ENCODE data around the gene MBD5.

- TF ChIP-seq, protein P1, sequence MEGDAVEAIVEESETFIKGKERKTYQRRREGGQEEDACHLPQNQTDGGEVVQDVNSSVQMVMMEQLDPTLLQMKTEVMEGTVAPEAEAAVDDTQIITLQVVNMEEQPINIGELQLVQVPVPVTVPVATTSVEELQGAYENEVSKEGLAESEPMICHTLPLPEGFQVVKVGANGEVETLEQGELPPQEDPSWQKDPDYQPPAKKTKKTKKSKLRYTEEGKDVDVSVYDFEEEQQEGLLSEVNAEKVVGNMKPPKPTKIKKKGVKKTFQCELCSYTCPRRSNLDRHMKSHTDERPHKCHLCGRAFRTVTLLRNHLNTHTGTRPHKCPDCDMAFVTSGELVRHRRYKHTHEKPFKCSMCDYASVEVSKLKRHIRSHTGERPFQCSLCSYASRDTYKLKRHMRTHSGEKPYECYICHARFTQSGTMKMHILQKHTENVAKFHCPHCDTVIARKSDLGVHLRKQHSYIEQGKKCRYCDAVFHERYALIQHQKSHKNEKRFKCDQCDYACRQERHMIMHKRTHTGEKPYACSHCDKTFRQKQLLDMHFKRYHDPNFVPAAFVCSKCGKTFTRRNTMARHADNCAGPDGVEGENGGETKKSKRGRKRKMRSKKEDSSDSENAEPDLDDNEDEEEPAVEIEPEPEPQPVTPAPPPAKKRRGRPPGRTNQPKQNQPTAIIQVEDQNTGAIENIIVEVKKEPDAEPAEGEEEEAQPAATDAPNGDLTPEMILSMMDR (IDR thresholded peaks at IDR 0.05; ENCODE audit: low read depth, low read length): no peak
- no peak for TF ChIP-seq EZH2phosphoT487 (IDR thresholded peaks at IDR 0.05; ENCODE audit: low read depth)
Observed at GRCh38 chr2:148209603-148210002, 188.7 kb downstream of the MBD5 start.

Data from OCI-LY3 (cell line).